Epithelial cell of esophagus (primary cell): Measurements from ENCODE around the gene HSPH1.

Experiments used
- DNase-seq: peaks from one replicate; pipeline ENCODE4 v3.0.0; 2010; ENCODE audit warnings: low read depth
- H3K4me3 ChIP-seq: 2 replicates; pipeline ENCODE4 v1.5.1; 2011; ENCODE audit warnings: mild to moderate bottlenecking, low read length, control low read depth
- CTCF ChIP-seq: IDR thresholded peaks from 2 replicates; pipeline ENCODE4 v1.5.1; 2011; ENCODE audit warnings: low read depth, mild to moderate bottlenecking, low read length, control low read depth, inconsistent platforms; ENCODE audit not compliant: insufficient read depth; ENCODE audit errors: missing control alignments

HSPH1 gene

GRCh38 chr13:31134039-31134711 is 27.5 kb downstream of the HSPH1 start:
- no peak for DNase-seq
- no peak for TF ChIP-seq CTCF
- H3K4me3 ChIP-seq = no peak overlapping the region

- DNase-seq = no peak
- no peak for TF ChIP-seq CTCF
- H3K4me3 ChIP-seq = no peak overlapping the region
Measured at GRCh38 chr13:31133621-31134020, 28.1 kb downstream of the HSPH1 start.

- no peak for TF ChIP-seq CTCF
- no peak for DNase-seq
- H3K4me3 ChIP-seq = no peak overlapping the region
Measured at GRCh38 chr13:31131470-31131961, 30.2 kb downstream of the HSPH1 start.

GRCh38 chr13:31129419-31129818 is 32.3 kb downstream of the HSPH1 start:
- TF ChIP-seq CTCF = no peak
- DNase-seq = no peak
- no peak overlapping the region for H3K4me3 ChIP-seq

GRCh38 chr13:31124204-31124603 is 37.5 kb downstream of the HSPH1 start:
- H3K4me3 ChIP-seq = no peak overlapping the region
- no peak for DNase-seq
- TF ChIP-seq CTCF = no peak

- no peak for DNase-seq
- TF ChIP-seq CTCF = no peak
- no peak overlapping the region for H3K4me3 ChIP-seq
Measured at GRCh38 chr13:31122544-31123260, 39.0 kb downstream of the HSPH1 start.
